Neuron (in vitro differentiated cells): ENCODE measurements around the gene DSCAM.

ENCODE experiments used
- H2AFZ ChIP-seq: one replicate; pipeline ENCODE4 v1.6.1; 2013; ENCODE audit warnings: low read depth, mild to moderate bottlenecking, inconsistent platforms, low read length, moderate library complexity
- H3K27me3 ChIP-seq: one replicate; pipeline ENCODE4 v1.6.1; 2013; ENCODE audit warnings: low read length; ENCODE audit not compliant: insufficient read depth
- H3K36me3 ChIP-seq: one replicate; pipeline ENCODE4 v1.6.1; 2013; ENCODE audit warnings: low read length; ENCODE audit not compliant: insufficient read depth
- H3K4me1 ChIP-seq: one replicate; pipeline ENCODE4 v1.6.1; 2013; ENCODE audit warnings: low read length; ENCODE audit not compliant: insufficient read depth
- H3K4me3 ChIP-seq: 2 replicates; pipeline ENCODE4 v1.5.1; 2013; ENCODE audit warnings: mild to moderate bottlenecking, low read length, moderate library complexity
- H3K9me3 ChIP-seq: one replicate; pipeline ENCODE4 v1.6.1; 2013; ENCODE audit warnings: low read length

Gene DSCAM

DNA sequence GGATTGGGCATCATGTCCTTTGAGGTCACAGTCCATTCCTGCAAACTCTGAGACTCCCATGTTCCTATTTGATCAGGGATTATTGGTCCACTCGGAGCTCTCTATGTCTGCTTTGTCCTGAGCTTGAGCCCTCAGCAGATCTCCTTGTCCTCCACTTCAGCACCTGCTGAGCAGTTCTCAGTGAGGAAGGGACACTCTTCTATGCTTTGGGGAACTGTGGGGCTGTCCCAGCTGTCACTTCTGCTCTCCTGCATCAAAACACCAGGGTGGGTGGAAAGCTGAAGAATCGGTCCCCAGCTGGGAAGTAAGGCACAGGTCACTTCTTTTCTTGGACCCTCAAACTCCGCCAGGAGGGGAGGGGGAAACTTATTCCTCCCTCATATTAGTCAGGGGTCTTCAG is 880.2 kb downstream of the DSCAM start:
- Histone ChIP-seq H2AFZ (no peak overlapping the region), H3K4me3 (no peak overlapping the region), H3K4me1 (peaks cover 3% of the 10 kb centered on the region), H3K27me3 (no peaks in the 10 kb centered on the region), H3K9me3 (no peaks in the 10 kb centered on the region), H3K36me3 (no peaks in the 10 kb centered on the region)

DNA sequence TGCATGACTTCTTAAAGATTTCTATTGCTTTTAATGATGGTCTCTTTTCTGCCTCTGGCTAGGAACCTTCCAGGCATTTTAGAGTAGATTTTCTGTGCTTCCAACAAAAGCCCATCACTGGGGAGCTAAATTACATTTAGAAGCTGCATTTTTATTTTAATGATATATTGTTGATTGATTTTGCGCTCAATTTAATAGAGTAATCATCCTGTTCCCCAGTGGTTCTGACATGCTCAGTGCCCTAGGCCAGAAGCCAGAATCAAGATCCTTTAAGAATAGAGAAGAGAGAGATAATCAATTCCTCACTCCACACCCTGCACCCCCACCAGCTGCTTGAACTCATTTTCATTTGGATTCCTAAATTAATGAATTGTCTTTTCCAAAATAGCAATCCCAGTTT is 881.9 kb downstream of the DSCAM start:
- no peaks in the 10 kb centered on the region for H3K9me3 ChIP-seq
- H3K36me3 ChIP-seq, result no peaks in the 10 kb centered on the region
- H3K4me3 ChIP-seq, result no peak overlapping the region
- no peaks in the 10 kb centered on the region for H3K4me1 ChIP-seq
- no peaks in the 10 kb centered on the region for H3K27me3 ChIP-seq
- no peak overlapping the region for H2AFZ ChIP-seq

DNA sequence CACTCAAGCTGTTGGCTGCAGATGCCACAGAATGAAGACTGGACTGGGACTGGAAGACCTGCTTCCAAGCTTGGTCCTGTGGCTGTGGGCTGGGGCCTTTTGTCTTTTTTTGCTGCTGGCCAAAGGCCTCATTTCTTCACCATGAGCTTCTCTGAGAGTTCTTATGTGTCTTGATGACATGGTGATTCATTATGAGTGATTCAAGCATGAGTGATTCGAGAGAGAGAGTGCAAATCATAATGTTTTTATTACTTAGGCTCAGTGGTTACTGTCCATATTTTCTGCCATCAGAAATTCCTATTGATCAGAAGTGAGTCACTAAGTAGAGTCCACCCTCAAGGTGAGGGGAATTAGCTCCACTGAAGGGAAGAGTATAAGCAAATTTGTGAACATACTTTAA is 885.7 kb downstream of the DSCAM start:
- Histone ChIP-seq H3K4me1 (no peaks in the 10 kb centered on the region), H3K4me3 (no peak overlapping the region), H3K36me3 (no peaks in the 10 kb centered on the region), H3K27me3 (no peaks in the 10 kb centered on the region), H3K9me3 (no peaks in the 10 kb centered on the region), H2AFZ (no peak overlapping the region)
